CD4-positive, alpha-beta T cell treated with Interferon alpha-2 for 1 hour (primary cell): ENCODE results near the gene APOL6.

Experiments
- DNase-seq, 2 donors: peaks; one replicate each; pipeline ENCODE4 v3.0.0-alpha.2; 2020 to 2022

Gene APOL6

DNA sequence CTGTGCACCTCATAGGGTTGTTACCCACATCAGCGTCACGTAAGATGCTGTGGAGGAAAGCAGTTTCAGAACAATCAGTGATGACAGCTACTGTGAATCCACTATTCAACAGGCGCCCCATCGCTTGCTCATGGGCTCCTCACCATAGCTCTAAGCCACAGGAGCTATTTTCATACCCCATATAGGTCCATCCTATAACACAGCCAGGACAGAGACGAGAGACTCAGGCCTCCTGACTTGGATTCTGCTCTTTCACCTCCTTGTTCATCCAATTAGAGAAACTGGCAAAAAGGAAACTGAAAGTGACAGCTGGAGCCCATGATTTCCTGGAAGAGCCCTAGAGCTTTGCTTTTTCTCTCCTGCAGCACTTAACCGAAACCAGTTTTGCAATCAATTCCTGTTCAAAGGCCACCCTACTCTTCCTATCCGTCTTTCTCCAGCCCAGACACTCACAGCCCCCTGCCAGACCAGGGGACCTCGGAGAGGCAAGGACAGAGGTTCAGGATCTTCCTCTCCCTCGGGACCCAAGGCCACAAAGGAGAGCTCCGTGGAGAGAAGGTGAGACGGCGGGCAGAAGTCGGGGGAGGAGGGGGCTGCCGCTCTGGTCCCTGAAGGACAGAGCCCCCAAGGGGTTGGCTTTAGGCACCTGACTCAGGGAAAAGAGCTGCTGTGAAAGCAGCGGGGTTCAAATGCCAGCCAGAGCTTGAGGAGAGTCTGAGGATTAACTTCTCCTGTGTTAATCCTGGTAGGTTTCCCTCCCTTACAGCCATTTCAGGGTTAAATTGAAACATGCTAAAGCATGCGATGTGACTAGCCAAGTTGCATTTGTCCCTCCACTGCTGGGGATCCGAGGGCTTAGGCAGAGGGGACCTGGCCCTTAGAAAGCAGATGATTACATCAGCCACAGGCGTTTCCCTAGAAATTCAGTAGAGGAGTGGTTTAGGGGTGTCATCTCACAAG lies at the start of gene APOL6:
TSS of gene APOL6 (plus strand) at position 381 of the 960 bp plus-strand sequence. CDS start 7,980 bp downstream, outside the sequence.
- peak; percentile 89 to 95 for DNase-seq

DNA sequence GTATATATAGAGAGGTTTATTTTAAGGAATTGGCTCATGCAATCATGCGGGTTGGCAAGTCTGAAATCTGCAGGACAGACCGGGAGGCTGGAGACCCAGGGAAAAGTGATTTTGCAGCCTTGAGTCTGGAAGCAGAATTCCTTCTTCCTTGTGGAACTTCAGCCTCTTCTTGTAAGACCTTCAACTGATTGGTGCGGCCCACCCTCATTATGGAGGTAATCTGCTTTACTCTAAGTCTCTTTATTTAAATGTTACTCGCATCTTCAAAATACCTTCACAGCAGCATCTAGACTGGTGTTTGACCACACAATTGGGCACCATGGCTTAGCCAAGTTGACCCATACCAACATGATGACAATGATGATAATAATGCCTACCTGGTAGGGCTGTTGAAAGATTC lies 48.9 kb upstream of the APOL6 start:
- no peak for DNase-seq

DNA sequence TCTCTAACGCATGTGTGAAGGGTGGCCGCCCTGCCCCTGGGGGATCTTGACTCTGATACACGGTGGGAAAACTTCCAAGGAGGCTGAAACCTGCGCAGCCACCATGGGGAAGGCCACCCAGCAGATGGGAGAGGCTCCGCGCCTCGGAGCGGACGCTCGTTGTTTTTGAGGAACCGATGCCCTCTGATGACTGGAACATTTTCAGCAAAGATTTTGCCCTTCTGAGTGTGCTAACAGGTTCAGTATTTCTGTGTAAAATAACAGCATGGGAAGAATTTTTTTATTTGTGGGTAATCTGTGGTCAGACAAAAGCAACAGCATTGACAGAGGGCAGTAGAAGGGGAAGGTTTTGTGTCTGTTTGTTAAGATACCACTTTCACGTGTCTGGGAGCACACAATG lies 47.8 kb upstream of the APOL6 start:
- no peak for DNase-seq

DNA sequence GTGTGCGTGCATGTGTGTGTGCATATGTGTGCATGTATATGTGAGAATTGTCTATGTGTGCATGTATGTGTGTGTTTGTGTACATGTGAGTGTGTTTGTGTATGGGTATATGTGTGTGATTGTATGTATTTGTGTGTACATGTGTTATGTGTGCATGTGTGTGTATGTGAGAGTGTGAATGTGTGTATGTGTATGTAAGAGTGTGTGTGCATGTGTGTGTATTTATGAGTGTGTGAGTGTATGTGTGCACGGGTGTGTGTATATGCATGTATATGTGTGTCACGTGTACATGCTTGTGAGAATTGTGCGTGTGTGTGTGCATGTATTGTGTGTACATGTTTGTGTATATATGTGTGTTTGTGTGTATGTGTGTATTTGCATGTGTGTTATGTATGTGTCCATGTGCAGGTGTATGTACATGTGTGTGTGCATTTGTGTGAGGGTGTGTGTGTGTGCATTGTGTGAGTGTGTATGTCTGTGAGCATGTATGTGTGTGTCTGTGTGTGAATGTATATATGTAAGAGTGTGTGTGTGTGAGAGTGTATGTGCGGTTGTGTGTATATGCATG lies 47.1 kb upstream of the APOL6 start:
- no peak for DNase-seq

- DNase-seq, result peak; percentile 14 to 69
Observed at GRCh38 chr22:35601743-35602615, 46.3 kb upstream of the APOL6 start.

- no peak for DNase-seq
Observed at GRCh38 chr22:35604621-35605368, 43.5 kb upstream of the APOL6 start.

- DNase-seq, result no peak
Observed at GRCh38 chr22:35605369-35605680, 42.9 kb upstream of the APOL6 start.

- no peak for DNase-seq
Observed at GRCh38 chr22:35605851-35606481, 42.3 kb upstream of the APOL6 start.

GRCh38 chr22:35606916-35607315 lies 41.3 kb upstream of the APOL6 start:
- DNase-seq, result no peak

DNA sequence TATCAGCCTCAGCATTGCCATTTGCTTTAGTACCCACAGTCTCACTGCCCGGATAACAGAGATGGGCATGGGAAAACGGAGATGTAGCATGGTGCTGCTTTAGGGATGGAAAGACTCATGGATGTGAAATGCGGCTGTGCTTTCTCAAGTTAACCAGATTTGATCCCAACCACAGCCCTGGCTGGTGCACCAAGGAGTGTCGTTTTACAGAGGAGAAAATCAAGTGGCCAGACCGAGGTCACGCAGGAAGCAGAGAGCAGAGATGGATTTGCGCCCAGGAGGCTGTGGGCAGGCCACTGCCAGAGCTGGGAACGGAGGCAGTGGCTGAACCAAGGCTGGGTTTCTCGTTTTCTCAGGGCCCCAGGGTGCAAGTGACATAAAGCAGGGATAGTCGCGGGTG lies 40.2 kb upstream of the APOL6 start:
- no peak for DNase-seq

DNA sequence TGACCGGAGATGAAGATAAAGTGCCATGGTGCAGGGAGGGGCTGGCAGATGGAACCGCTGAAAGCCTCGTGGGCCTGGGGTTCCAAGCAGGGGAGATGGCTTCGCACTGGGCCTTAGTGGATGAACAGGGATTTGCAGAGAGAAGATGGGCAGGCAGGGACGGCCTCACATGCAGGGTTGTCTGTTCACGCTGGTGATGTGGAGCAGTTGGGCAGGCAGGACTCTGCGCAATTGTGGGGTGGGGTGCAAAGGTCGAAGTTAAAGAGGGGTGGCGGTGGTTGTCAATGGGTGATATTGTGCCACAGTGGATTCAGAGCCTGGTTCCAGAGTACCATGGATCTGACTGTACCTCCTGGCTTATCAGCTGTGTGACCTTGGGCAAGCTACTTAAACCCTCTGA lies 39.0 kb upstream of the APOL6 start:
- DNase-seq, result no peak

DNA sequence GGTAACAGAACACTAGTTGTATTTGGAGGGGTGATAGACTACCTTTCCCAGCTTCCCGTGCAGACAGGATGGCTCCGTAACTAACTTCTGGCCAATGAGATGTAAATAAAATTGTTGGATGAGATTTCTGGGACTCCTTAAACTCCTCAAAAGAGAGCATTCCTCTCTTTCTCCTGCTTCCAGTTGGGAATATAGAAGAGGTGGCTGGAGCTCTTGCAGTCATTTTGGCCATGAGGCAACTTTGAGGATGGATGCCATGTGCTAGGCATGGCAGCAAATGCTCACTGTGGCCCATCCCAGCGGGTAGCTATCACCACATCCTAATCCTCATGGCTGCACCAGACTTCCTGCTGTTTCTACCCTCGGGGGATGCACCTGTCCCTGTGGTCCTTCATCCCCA lies 38.5 kb upstream of the APOL6 start:
- DNase-seq, result no peak

GRCh38 chr22:35610741-35611140 lies 37.5 kb upstream of the APOL6 start:
- DNase-seq, result no peak

GRCh38 chr22:35611200-35611890 lies 36.9 kb upstream of the APOL6 start:
- DNase-seq, result no peak

DNA sequence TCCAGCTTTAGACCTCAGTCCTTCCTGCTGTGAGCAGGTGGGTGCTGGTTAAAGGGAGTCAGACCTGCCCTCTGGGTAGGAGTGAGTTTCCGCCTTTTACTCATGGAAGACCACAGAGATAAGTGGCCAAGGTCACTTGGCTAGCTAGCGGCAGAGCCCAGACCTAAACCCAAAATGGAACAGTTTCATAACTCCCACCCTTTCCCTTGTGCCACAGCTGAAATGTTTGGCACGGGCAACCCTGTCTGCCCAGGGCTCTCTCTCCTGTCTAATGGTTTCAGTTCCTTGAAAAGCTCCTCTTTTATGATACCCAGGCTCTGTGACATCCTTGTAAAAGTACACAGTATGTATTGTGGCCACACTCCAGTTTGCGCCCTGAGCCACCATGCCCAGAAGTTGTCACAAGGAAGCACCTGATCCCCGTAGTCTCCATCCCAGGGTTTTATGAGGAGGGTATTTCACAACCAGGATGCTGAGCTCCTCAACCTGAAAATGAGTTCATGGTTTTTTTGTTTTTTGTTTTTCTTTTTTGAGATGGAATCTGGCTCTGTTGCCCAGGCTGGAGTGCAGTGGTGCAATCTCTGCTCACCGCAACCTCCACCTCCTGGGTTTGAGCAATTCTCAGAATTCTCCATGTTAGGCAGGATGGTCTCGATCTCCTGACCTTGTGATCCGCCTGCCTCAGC lies 36.2 kb upstream of the APOL6 start:
- no peak for DNase-seq

DNA sequence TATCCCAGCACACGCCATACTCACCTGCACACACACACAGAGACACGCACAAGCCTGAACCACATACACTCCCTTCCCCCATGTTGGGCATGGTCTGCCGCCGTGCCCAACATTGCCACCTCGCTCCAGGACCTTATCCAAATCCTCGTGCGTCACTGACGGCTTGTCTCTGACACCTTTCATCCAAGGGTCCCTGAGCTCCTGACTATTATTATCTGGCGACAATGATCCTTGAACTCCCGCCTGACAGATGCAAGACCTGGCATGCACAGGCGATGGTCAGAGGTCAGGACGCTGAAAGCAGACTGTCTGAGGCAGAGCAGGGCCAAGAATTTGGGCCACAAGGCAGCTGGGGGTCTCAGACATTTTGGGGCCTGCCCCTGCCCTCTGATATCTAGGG lies 35.3 kb upstream of the APOL6 start:
- no peak for DNase-seq

GRCh38 chr22:35614404-35614803 lies 33.8 kb upstream of the APOL6 start:
- DNase-seq, result no peak

- no peak for DNase-seq
Observed at GRCh38 chr22:35615156-35615555, 33.1 kb upstream of the APOL6 start.

DNA sequence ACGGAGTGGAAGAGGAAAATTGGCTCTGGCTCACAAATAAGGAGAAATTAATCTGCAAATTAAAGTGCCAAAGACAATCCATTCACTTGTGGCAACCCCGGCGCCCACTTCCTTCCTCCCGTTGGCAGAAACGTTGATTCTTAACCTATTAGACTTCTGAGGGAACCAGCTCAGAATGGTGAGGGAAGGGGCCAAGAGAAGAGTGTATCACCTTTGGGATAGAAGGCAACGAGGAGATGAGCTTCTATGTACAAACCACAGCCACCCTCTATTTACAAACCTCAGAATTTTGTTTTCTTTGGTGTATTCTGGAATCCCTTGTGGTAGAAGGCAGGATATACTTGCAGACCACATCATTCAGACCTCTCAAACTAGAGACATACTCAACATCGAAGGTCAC lies 32.2 kb upstream of the APOL6 start:
- no peak for DNase-seq

GRCh38 chr22:35617137-35617755 lies 31.0 kb upstream of the APOL6 start, which contains the start of gene MB:
MB (minus strand) TSS chr22:35617329; CDS start chr22:35617257, 72 bp downstream.
- DNase-seq, result no peak
